HG03066 (cell line): Measurements from ENCODE around the gene MMS19.

Experiments
- ATAC-seq: cut with Tn5 transposase; IDR thresholded peaks from one replicate; pipeline ENCODE4 v1.9.1; 2021; ENCODE audit warnings: low read depth; ENCODE audit not compliant: unreplicated experiment

Gene MMS19, protein sequence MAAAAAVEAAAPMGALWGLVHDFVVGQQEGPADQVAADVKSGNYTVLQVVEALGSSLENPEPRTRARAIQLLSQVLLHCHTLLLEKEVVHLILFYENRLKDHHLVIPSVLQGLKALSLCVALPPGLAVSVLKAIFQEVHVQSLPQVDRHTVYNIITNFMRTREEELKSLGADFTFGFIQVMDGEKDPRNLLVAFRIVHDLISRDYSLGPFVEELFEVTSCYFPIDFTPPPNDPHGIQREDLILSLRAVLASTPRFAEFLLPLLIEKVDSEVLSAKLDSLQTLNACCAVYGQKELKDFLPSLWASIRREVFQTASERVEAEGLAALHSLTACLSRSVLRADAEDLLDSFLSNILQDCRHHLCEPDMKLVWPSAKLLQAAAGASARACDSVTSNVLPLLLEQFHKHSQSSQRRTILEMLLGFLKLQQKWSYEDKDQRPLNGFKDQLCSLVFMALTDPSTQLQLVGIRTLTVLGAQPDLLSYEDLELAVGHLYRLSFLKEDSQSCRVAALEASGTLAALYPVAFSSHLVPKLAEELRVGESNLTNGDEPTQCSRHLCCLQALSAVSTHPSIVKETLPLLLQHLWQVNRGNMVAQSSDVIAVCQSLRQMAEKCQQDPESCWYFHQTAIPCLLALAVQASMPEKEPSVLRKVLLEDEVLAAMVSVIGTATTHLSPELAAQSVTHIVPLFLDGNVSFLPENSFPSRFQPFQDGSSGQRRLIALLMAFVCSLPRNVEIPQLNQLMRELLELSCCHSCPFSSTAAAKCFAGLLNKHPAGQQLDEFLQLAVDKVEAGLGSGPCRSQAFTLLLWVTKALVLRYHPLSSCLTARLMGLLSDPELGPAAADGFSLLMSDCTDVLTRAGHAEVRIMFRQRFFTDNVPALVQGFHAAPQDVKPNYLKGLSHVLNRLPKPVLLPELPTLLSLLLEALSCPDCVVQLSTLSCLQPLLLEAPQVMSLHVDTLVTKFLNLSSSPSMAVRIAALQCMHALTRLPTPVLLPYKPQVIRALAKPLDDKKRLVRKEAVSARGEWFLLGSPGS

DNA sequence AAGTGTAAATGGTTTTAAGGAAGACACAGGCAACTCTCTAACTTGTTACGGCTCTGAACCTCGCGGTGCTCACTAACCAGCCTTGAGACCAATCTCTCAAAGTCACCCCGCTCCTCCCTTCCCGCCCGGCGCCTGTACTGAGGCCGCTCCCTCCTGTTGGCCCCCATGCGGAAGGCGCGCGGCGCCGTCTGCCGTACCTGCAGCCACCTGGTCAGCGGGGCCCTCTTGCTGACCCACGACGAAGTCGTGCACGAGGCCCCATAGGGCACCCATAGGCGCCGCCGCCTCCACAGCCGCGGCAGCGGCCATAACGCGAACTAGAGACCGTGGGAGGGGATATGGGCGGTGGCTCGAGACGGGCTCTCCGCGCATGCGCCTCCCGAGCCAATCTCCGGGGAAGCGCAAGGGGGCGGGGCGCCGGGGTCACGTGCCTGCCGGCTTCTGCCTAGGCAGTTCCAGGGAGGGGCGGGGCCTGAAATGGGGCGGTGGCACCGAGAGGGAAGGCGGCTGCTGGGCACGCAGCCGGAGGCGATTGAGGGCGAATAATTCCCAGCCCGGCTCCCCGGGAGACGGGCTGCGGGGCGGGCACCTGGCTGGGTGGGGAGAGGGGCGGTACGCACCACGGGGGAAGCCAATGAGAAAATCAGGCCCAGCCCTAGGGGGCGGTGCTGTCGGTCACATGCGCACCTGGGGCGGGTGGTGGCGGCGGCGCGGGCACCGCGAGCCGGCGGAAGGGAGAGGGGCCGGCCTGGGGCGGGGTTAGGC, at the start of gene MMS19:
Gene MMS19 (minus strand): TSS at position 347 of the 765 bp plus-strand sequence. CDS start 38 bp downstream, at position 309.
- ATAC-seq, result peak; percentile 91

DNA sequence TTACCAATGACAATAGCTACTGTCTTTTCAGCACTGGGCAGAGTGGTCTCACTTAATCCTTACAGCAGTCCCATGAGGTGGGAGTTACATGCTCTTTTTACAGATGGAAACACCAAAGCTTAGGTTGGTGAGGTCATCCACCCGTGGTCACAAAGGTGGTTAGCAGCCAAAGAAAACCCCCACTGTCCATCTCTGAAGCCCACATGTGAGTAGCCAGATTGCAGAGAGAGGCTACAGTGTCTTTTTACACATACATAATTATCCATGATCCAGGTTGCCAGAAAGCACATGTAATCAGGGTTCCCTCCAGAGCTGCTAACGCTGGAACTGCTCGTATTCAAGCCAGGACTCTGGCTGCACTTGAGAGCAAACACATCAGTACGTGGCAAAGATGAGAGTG, 49.7 kb upstream of the MMS19 start:
- ATAC-seq, result no peak

DNA sequence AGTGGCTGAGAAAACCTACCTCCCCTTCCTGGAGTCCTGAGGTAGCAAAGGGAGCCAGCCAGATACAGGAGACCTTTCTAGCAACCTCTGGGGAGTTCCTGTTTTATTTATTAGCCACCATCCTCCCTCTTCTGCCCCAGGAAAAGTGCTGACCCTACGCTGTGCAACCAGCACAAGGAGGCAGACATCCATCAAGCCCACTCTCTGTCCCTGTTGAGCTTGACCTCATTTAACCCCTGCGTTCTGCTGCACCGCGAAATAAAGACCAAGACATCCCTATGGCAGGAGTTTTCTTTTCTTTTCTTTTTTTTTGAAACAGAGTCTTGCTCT, 49.0 kb upstream of the MMS19 start:
- no peak for ATAC-seq

DNA sequence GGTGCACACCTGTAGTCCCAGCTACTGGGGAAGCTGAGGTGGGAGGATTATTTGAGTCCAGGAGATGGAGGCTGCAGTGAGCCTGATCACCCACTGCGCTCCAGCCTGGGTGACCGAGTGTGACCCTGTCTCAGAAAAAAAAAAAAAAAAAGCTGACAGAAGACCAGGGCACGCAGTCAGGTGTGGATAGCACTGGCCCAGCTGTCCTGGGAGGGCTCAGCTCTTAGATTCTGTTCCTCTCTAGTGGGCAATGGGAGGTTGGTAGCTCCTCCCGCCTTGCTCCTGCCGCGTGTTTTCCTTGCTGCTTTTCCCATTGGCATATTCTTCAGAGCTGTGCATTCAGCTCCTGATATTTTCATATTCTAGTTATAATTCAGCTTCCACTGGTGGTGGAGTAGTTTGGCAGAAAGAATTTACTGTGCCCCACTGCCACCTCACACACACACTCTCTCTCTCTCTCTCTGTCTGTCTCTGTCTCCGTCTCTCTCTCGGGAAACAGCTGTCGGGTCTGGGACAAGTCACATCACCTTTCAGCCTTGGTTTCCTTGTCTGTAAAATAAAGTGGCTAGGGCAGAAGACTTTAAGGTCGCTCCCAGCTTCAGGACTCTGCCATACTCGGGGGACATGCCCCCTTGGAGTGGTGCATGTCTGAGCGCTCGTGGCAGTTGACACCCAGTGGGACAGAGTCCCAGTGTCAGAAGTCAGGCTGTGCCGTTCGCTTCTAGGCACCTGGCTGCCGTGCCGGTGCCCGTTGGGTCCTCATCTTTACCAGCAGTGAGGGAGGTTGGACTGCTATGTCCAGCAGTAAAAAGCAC, 48.4 kb upstream of the MMS19 start:
- ATAC-seq, result no peak

DNA sequence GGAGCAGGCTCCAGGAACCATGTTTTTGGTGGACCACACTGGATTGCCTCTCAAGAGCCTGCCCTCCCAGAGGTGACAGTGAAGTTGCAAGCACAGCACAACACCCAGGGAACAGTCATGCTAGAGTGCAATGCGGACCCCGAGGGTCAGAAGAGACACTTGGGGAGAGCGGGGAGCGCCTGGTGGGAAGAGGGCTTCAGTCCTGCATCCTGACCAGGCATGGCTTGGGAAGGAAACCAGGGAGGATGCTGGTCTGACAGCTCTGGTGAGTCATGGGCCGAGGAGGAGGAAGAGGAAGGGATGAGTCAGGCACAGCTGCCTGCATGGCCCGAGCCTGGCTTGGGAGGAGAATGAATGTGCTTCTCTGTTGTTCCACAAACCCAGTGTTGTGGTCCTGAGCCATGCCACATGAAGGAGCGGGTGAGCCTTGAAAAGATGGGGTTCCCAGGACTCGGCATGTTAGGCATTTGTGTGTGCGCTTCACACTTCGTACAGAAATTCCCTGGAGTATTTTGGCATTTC, 44.9 kb upstream of the MMS19 start:
- ATAC-seq, result no peak

DNA sequence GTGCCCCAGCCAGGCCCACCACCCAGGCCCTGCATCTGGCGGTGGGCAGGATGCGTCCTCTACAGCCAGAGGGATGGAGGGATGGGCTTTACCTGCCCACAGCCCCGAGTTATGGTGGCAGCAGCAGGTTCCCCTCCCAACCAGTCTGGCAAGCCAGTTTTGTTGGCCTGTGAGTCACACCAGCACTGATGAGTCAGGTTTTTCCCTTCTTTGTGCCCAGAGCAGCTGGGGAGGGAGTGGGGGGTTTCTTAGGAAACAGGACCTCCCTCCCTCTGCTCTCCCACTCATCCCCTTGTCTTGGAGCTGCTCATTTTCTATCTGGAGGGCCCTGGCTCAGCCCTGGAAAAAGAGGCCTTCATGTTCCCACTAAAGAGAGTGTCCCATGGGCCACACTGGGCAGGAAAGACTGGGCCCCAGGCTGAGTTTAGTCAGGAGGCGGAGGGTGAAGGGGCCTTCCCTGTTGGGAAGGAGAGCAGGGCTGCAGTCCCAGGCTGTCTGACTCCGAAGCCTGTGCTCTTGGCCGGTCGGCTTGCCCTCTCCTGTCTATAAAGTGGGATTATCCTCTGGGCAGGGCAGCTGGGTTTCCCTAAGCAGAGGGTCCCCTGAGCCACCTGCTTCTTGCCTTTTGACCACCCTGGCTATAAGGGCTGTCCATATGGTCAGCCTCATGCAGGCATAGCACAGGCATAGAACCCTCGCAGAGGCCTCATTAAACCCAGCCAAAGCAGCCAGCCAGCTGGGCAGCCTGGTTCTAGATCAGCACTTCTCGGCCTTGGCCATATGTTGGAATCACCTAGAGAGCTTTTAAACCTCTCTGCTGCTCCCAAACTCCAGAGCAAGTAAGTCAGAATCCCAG, 44.2 kb upstream of the MMS19 start:
- no peak for ATAC-seq

DNA sequence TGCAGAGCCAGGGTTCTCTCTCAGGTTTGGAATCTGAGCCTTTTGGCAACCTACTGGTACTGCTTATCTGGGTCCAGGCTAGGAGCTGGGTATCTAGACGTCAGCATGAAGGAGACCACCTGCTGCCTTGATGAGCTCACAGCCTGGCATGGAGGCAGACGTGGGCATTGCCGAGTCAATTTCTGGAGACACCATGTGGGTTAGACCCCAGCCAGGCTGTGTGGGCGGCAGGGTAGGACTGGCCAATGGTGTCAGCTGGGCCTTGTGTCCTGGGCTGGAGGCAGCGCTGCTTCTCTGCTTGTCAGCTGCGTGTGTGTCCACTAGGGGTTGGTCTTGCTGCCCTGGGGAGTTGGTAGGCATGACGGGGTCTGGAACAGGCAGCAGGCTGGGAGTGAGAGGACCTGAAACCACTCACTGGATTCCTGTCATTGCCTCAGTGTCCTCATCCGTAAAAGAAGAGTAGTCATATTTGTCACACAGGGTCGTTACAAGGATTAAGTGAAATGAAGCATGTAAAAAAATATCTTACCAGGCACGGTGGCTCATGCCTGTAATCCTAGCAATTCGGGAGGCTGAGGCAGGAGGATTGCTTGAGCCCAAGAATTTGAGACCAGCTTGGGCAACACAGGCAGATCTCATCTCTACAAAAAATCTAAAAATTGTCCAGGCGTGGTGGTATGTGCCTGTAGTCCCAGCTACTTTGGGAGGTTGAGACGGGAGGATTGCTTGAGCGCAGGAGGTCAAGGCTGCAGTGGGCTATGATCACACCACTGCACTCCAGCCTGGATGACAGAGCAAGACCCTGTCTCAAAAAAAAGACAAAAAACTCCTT, 42.7 kb upstream of the MMS19 start:
- ATAC-seq, result no peak

DNA sequence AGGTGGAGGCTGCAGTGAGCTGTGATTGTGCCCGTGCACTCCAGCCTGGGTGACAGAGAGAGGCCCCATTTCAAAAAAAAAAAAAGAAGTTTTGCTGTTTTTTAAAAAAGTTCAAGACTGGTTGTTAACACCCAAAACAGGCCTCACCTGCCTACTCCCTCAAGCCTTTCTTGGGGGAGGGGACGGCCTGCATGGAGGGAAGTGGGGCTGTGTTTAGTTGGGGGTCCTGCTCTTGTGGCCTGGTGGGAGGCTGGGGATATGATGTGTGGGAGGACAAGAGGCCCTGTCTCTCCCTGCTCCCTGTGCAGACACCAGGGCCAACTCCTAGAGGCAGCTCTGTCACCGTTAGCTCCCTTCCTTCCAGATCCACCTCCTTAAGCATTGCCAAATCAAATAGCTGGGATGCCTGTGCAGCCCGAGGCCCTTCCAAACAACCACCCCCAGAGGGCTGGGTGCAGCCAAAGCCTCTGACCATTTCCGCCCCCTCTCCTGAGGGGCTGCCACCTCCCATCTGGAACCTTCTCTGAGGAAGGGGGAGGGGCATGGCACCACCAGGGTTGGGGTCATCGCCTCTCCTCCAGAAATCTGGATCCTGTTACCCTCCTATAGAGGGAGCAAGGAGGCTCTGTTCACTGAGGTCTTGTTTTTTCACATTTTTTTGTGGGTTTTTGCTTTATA, 41.4 kb upstream of the MMS19 start:
- ATAC-seq, result no peak

DNA sequence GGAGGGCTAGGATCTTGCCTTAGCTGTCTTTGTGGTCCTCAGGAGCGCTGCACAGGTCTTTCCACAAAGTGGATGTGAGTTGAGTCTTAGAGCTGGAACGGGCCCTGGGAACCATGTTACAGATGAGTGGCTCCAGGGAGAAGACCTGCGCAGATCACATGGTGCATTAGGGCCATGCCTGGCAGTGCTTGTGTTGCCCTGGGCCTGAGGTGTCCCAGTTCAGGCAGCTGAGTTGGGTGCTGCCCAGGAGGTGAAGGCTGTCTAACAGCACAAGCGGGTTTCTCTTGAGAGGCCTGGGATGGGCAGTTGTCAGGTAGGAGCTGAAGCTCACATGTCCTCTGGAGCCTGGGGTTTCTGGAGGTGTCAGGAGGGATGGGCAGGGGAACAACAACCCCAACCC, 40.6 kb upstream of the MMS19 start:
- no peak for ATAC-seq

DNA sequence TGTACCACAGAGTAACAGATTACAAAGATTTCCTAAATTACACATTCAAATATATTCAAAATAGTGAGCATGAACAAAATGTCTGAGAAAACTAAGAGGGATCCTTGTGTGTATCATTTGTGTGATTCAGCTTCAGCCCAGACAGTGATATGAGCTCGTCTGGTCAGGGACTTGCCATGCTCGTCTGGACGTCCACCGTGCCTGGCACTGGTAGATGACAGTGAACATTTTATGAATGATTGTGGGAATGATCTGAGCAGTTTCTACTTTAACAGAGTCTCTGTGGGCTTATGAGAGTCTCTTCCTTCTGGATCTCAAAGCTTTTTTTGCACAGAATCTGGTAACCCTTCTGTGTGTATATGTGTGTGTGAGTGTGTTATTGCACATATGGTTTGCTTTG, 40.2 kb upstream of the MMS19 start:
- ATAC-seq, result no peak

DNA sequence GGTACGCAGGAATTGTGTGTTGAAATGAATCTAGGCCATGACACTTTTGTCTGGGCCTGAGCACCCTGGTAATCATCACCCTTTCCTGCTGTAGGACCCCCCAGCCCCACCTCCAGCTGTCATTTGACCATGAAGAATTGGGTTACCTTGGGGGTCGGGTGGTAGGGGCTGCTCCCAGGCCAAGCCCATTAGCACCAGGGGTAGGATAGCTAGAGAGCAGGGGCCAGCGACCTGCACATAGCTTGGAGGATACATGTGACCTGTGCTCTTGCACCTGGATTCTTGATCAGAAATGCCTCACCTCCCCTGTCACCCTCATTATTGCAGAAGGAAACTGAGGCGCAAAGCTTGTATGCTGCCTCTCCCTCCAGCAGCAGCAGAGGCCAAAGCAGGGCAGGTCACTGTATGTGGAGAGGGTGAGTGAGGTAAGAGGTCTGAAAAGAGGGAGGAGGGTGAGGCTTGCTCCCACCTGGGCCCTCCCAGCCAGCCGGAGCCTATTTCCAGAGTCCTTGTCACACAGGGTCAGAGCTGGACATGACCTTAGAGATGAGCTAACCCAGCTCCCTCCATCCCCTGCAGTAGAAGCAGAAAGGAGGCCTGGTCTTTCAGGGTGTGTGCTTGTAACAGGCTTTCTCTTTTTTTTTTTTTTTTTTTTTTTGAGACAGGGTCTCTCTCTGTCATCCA, 39.1 kb upstream of the MMS19 start:
- no peak for ATAC-seq

DNA sequence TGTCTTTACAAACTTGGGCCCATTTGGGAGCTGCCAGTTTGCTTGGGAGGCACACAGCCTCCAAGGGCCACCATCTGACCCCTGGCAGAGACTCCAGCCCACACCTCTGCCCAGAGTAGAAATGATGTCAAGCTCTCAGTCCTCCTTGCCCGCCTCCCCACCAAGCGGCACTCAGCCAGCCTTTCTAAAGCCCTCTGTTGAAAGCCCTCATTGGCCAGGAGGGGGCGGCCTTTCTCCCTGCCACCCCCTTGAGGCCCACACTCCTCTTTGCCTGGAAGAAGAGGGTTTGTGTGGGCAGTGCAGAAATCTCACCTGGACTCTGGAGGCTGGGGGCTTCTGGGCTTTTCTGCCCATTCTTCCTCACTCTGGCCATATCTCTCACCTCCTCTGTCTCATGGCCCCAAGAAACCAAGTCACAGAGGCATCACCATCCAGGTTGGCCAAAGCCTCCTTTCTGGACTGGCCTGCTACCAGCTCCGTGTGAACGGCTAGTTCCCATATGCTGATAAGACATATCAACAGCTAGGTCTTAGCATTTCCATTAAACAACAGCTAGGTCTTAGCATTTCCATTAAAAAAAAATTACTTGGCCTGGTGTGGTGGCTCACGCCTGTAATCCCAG, 36.6 kb upstream of the MMS19 start:
- no peak for ATAC-seq

DNA sequence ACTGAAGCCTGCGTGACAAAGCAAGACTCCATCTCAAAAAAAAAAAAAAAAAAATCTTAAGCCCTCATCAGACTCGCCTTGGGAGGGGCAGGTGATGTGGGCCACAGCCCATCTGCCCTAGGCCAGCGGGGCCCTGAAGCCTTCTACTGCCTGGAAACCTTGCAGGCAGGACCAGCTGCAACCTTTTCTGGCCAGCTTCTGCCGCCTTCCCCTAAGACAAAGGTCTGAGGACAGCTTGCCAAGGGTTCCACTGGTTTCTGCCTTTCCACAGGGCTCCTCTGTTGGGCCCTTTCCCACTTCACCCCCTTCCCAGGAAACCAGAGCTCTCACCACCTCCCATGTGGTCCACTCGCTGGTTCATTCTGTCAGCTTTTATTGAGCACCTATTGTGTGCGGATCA, 35.7 kb upstream of the MMS19 start:
- ATAC-seq, result no peak

DNA sequence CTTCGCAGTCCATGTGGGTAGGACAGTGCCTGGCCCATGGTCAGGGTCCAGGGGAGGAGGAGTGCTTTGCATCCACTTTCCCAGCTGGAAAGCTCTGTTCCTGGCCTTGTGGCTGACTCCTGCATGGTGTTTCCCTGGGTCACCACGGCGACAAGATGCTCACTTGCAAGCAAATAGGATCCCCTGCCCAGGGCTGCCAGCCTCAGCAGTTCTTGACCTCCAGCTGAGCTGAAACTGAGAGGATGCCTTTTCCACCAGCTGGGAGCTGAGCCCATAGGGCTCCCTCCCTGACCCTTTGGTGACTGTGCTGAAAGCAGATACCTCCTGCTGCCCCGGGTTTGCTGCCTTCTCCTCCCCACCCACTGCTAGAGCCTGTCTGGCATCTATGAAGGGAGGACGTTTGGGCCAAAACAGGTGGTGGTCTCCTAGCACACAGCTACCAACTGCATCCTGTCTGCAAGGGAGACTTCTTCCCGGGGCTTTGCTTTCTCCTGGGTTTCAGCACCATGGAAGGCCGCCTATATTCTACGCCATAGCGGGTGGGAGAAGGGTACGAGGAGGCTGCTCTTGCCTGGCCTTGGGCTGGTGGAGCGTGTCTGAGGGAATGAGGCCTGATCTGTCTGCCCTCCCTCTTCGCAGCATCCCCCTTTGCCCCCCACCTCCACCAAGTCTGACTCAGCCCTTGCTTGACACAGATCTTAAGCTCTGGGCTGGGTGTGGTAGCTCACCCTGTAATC, 34.9 kb upstream of the MMS19 start:
- ATAC-seq, result no peak

DNA sequence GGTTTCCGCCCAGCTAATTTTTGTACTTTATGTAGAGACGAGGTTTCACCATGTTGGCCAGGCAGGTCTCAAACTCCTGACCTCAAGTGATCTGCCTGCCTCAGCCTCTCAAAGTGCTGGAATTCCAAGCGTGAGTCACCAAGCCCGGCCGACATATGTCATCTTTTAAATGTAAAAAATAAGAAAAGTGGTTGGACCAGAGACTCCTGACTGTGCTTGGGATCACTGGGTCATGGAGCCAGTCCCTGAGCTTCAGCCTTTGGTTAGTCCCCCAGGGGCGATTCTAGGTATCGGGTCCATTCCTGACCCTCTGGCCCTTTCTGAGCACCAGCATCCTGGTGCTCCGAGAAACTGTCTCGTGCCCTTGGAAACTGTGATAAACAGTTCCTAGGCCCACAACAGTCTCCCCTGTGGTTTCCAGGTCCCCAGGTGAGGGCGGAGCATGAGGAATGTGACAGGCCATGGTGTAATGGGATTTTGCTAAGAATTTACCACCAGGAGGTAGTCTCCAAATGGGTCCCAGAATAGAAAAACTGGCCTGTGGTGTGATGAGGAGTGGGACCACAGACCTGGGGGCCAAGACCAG, 33.3 kb upstream of the MMS19 start:
- ATAC-seq, result no peak
